ENCODE measurements around the gene NOVA2.

GRCh38 chr19:45901432-45901911, 72.2 kb downstream of the NOVA2 start:
- TF ChIP-seq, protein P1, sequence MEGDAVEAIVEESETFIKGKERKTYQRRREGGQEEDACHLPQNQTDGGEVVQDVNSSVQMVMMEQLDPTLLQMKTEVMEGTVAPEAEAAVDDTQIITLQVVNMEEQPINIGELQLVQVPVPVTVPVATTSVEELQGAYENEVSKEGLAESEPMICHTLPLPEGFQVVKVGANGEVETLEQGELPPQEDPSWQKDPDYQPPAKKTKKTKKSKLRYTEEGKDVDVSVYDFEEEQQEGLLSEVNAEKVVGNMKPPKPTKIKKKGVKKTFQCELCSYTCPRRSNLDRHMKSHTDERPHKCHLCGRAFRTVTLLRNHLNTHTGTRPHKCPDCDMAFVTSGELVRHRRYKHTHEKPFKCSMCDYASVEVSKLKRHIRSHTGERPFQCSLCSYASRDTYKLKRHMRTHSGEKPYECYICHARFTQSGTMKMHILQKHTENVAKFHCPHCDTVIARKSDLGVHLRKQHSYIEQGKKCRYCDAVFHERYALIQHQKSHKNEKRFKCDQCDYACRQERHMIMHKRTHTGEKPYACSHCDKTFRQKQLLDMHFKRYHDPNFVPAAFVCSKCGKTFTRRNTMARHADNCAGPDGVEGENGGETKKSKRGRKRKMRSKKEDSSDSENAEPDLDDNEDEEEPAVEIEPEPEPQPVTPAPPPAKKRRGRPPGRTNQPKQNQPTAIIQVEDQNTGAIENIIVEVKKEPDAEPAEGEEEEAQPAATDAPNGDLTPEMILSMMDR (IDR thresholded peaks at IDR 0.05; ENCODE audit: borderline replicate concordance, extremely low read depth, low read length, poor library complexity, severe bottlenecking), result no peak
- TF ChIP-seq EZH2 (IDR thresholded peaks at IDR 0.05; ENCODE audit: borderline replicate concordance, low read depth, low read length, severe bottlenecking), result no peak

Data from DND-41 (cell line).